ENCODE data around the gene AMIGO1.

Gene AMIGO1

GRCh38 chr1:109485001-109485400, 24.5 kb downstream of the AMIGO1 start:
- Histone ChIP-seq H3K9me3 (ENCODE audit: control insufficient read depth, low read length) (no peaks in the 10 kb centered on the region), H2AFZ (no peak overlapping the region), H3K4me3 (ENCODE audit: low read depth, low read length) (no peak overlapping the region), H3K36me3 (ENCODE audit: control insufficient read depth, insufficient read depth, low read length) (no peaks in the 10 kb centered on the region), H3K9ac (no peak overlapping the region), H3K27me3 (ENCODE audit: control insufficient read depth, insufficient read depth, low read length) (no peaks in the 10 kb centered on the region), H3K4me1 (peaks cover 3% of the 10 kb centered on the region), H3K79me2 (no peaks in the 10 kb centered on the region), H3K4me2 (ENCODE audit: low read length) (peak overlapping the region; percentile 98), H3K27ac (no peak overlapping the region)
- TF ChIP-seq CTCF (IDR thresholded peaks at IDR 0.05) = no peak

GRCh38 chr1:109484519-109484975, 25.0 kb downstream of the AMIGO1 start:
- no peak overlapping the region for H3K9ac ChIP-seq
- H3K36me3 ChIP-seq (ENCODE audit: control insufficient read depth, insufficient read depth, low read length) = no peaks in the 10 kb centered on the region
- TF ChIP-seq CTCF (IDR thresholded peaks at IDR 0.05) = no peak
- no peaks in the 10 kb centered on the region for H3K27me3 ChIP-seq (ENCODE audit: control insufficient read depth, insufficient read depth, low read length)
- peak overlapping the region; percentile 72 for H3K4me3 ChIP-seq (ENCODE audit: low read depth, low read length)
- peak overlapping the region; percentile 83 for H2AFZ ChIP-seq
- H3K27ac ChIP-seq = no peak overlapping the region
- peak overlapping the region; percentile 98 for H3K4me2 ChIP-seq (ENCODE audit: low read length)
- H3K79me2 ChIP-seq = no peaks in the 10 kb centered on the region
- no peaks in the 10 kb centered on the region for H3K9me3 ChIP-seq (ENCODE audit: control insufficient read depth, low read length)
- H3K4me1 ChIP-seq = peaks cover 3% of the 10 kb centered on the region

- peak within 1 kb of the TSS; percentile 98 for H3K4me2 ChIP-seq (ENCODE audit: low read length)
- H3K9me3 ChIP-seq (ENCODE audit: control insufficient read depth, low read length) = no peaks in the 10 kb centered on the region
- H3K36me3 ChIP-seq (ENCODE audit: control insufficient read depth, insufficient read depth, low read length) = no peaks in the 10 kb centered on the region
- H2AFZ ChIP-seq = peak within 1 kb of the TSS; percentile 98
- H3K27me3 ChIP-seq (ENCODE audit: control insufficient read depth, insufficient read depth, low read length) = no peaks in the 10 kb centered on the region
- H3K79me2 ChIP-seq = no peaks in the 10 kb centered on the region
- no peak for TF ChIP-seq CTCF (IDR thresholded peaks at IDR 0.05)
- peak within 1 kb of the TSS; percentile 72 for H3K4me3 ChIP-seq (ENCODE audit: low read depth, low read length)
- H3K9ac ChIP-seq = no peak within 1 kb of the TSS
- H3K4me1 ChIP-seq = peaks cover 3% of the 10 kb centered on the region
- H3K27ac ChIP-seq = peak within 1 kb of the TSS; percentile 78
Measured at GRCh38 chr1:109483672-109484518, 25.6 kb downstream of the AMIGO1 start, which contains the start of gene ATXN7L2. Gene ATXN7L2 (plus strand): TSS chr1:109483905. CDS start chr1:109483954, 49 bp downstream.

GRCh38 chr1:109482791-109483671, 26.5 kb downstream of the AMIGO1 start:
- H3K4me2 ChIP-seq (ENCODE audit: low read length) = peak overlapping the region; percentile 65
- TF ChIP-seq CTCF (IDR thresholded peaks at IDR 0.05) = no peak
- peaks cover 3% of the 10 kb centered on the region for H3K4me1 ChIP-seq
- no peaks in the 10 kb centered on the region for H3K9me3 ChIP-seq (ENCODE audit: control insufficient read depth, low read length)
- H3K79me2 ChIP-seq = no peaks in the 10 kb centered on the region
- peak overlapping the region; percentile 24 for H3K27ac ChIP-seq
- peak overlapping the region; percentile 42 for H3K4me3 ChIP-seq (ENCODE audit: low read depth, low read length)
- no peaks in the 10 kb centered on the region for H3K27me3 ChIP-seq (ENCODE audit: control insufficient read depth, insufficient read depth, low read length)
- peak overlapping the region; percentile 98 for H2AFZ ChIP-seq
- H3K9ac ChIP-seq = no peak overlapping the region
- H3K36me3 ChIP-seq (ENCODE audit: control insufficient read depth, insufficient read depth, low read length) = no peaks in the 10 kb centered on the region

Data from parathyroid adenoma (tissue), 2 donors.